ENCODE results near the gene RFC5.
A peak's percentile ranks its signal among the peaks of the same experiment; 100 is the strongest.
"Not testable (repeated sequence)": the region's sequence is repeated elsewhere in the genome, so short reads cannot be mapped to it uniquely, and the experiment has no call there.

The RFC5 gene

DNA sequence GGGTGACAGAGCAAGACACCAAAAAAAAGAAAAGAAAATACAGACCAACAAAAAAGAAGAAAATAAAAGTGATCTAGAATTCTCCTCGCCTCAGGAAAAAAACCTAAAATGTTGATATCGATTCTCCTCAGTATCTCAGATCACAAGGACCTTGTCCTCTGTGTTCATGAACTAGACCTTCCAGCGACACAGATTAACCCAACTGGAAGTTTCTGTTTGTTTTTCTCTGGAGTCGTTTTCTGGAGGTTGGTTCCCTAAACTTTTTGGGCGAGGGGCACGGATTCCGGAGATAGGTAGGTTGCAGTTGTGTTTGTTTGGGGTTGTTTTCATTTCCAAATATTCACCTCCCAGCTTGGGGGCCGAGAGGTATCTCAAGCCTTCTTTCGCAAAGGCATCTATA is 559 bp upstream of the RFC5 start:
- DNase-seq: no peak

GRCh38 chr12:118017926-118018325 is 1.4 kb downstream of the RFC5 start:
- DNase-seq: no peak

DNA sequence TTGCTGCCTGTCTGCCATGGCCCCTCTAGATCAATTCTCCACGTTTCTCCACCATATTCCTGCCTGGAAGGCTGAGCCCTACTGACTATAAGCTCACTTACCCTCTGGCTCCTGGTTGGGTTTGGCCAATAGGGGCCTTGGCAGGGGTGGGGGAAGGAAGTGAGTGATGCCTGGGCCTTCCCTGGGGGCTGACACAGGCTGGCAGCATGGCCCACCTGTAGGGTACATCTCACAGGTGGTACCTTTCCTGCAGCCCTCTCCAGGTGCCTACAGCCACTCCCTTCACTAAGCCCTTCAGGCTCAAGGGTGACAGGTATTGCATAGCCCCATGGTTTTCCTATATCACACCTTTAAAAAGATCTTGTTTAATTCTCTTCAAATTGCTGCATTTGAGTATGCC is 3.5 kb downstream of the RFC5 start:
- no peak for DNase-seq

GRCh38 chr12:118022097-118022727 is 5.7 kb downstream of the RFC5 start:
- not testable (repeated sequence) for DNase-seq

- no peak for DNase-seq
Observed at GRCh38 chr12:118022728-118023109, 6.2 kb downstream of the RFC5 start.

GRCh38 chr12:118023301-118023860 is 6.9 kb downstream of the RFC5 start:
- no peak for DNase-seq

DNA sequence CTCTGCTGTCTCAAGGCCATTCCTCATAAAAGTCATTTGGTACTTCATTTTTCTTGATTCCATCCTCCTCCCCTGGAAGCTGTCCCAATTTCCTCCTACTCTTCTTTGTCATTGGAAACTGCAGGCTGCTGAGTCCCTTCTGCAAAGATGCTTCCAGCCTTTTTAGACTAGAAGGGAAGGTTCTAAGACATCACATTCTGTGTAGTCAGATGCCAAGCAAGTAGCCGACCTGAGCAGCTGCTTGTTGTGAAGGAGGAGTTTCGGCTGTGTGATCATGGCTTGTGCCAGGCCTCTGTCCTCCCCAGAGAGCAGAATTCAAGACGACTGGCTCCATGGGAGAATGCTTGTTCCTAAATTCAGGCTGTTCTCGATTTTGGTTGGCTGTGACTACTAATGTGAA is 8.7 kb downstream of the RFC5 start:
- DNase-seq: no peak

DNA sequence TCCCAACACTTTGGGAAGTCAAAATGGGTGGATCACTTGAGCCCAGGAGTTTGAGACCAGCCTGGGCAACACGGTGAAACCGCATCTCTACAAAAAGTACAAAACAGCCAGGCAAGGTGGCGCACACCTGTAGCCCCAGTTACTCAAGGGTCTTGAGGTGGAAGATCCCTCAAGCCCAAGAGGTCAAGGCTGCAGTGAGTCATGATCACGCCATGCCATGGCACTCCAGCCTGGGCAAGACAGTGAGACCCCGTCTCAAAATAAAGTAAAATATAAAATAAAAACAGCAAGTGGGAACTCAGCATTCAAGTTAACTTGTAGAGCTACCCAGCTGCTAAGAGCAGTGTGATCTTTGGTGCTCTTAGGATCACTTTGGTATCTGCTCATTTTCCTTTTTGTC is 12.7 kb downstream of the RFC5 start:
- no peak for DNase-seq

DNA sequence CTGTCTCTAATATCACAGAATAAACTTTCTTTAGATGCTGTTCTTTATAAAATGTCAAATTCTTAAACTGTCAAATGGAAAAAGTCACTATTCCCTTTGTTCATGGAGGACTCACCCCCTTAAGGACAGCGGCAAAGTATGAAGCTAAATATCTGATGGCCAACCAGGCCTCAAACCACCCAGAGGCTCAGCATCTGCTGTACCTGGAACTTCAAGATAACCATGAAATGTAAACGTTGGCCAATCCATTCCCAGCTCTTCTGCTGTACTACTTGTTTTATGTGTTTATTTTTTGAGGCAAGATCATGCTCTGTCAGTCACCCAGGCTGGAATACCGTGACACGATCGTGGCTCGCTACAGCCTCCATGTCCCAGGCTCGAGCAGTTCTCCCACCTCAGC is 15.7 kb downstream of the RFC5 start:
- DNase-seq: no peak

GRCh38 chr12:118033323-118033722 is 16.8 kb downstream of the RFC5 start:
- DNase-seq: no peak

GRCh38 chr12:118033902-118034301 is 17.4 kb downstream of the RFC5 start:
- peak; percentile 27 for DNase-seq

DNA sequence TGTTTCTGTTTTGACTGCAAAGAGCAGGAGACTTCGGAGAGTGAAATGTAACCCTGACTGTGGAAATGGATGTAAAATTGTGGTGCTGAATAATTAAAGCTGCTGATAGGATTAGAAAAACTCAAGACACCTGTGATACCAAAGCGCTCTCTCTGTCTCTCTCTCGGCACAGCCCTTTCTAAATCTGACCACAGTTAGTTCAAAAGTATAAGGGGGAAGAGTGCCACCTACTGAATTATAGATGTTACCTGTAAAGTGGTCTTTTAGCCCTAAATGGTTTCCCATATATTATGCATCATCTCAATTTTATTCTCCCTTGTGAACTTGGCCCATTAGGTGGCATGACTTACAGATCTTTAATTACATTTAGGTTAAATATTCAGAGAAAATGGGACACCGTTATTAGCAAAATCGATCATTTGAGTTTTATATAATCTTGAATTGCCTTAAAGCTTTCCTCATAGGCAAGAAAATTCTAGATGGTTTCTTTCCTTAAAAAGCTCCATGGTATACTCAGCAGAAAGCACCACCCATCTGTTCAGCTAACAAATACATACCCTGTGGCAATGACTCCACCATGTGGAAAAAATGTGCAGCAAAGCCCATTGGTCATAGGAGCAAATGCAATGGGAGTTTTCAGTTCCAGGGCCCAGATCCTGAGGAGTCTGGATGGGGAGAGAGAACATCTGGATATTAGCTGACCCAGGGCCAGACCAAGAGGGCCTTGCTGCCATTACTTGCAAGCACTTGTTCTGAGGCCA is 18.1 kb downstream of the RFC5 start:
- peak; percentile 64 for DNase-seq

GRCh38 chr12:118035190-118036041 is 18.9 kb downstream of the RFC5 start:
- DNase-seq: peak; percentile 32

DNA sequence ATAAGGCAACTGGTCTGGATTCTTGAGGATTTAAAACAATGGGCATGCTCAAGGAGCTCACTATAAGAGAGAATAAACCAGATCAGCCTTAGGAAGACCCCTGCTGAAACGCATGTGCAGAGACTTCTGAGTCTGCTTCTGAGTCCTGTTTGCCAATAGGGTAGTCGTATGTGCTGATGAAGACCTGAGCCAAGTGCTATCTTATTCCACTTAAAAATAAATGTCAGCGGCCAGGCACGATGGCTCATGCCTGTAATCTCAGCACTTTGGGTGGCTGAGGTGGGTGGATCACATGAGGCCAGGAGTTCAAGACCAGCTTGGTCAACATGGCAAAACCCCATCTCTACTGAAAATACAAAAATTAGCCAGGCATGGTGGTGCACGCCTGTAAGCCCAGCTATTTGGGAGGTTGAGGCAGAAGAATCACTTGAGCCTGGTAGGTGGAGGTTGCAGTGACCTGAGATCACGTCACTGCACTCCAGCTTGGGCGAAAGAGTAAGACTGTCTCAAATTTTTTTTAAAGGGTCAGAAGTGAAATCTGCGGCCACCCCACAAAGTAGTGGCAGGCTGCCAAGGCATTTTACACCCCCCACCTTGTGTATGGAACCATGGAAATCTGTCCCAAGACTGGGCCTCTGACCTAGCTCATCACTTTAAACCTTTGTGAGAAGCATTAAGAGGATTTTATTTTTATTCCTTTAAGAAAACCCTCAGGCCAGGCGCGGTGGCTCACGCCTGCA is 20.3 kb downstream of the RFC5 start:
- DNase-seq: no peak

DNA sequence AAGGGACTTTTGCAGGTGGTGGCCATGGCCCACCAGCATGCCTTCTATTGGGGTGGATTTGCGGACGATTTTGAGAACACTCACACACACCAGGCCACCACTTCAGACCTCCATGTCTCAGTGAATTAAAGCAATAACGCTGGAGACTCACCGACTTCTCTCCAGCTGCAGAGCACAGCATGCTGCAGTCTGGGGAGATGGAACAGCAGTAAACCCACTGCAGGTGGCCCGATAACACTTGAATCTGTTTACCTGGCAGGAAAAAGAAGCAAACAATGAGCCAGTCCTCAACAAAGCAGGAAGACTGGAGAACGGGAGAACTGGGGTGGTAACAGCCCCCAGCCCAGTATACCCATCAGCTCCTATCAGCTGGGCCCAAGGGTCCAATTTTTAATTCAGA is 21.6 kb downstream of the RFC5 start:
- no peak for DNase-seq

DNA sequence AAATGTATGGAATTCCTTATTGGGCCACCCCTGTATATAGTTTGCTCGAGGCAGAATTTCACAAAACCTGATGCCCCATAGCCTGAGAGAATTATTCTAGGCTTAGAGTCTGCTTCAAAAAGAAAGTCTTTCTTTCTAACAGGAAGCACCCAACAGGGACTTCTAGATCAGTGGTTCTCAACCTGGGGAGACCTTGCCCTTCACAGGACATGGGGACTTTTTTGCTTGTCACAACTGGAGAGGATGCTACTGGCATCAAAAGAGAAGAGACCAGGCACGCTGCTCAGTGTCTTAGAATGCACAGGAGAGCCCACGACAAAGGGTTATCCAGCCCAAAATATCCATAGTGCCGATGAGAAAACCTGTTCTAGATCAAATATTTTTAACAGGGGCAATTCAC is 25.6 kb downstream of the RFC5 start:
- no peak for DNase-seq

DNA sequence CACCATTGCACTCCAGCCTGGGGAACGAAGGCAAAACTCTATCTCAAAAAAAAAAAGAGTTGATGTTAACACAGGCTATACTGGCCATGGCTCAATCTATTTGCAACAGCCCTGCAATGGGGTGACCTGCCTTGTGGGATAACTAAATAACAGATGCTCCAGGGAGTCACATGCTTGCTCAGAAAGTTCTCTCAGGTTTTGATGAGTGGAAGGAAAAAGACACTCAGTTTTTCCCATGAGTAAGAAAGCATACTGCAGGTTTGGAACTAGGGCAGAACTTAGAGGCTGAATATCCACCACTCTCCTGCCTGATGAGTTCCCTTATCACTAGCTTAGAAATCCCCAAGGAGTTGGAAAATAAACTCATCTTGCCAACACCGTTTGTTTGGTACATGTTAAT is 27.6 kb downstream of the RFC5 start:
- no peak for DNase-seq

GRCh38 chr12:118044577-118044976 is 28.1 kb downstream of the RFC5 start:
- DNase-seq: no peak

DNA sequence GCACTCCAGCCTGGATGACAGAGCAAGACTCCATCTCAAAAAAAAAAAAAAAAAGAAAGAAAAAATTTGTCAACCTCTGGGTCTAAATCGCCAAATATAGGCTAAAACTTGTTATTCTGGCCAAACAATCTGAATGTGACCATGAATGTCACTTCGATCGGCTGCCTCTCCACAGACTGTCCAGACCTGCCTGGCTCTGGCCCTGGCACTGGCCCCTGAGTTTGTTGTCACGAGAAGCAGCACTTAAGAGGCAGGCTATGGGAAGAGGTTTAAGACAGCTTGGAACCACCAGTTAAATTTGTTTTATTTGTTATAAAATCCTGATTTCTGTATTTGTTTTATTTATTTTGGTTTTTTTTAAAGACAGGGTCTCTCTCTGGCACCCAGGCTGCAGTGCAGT is 29.9 kb downstream of the RFC5 start:
- no peak for DNase-seq

- DNase-seq: no peak
Observed at GRCh38 chr12:118050972-118051910, 34.7 kb downstream of the RFC5 start.

DNA sequence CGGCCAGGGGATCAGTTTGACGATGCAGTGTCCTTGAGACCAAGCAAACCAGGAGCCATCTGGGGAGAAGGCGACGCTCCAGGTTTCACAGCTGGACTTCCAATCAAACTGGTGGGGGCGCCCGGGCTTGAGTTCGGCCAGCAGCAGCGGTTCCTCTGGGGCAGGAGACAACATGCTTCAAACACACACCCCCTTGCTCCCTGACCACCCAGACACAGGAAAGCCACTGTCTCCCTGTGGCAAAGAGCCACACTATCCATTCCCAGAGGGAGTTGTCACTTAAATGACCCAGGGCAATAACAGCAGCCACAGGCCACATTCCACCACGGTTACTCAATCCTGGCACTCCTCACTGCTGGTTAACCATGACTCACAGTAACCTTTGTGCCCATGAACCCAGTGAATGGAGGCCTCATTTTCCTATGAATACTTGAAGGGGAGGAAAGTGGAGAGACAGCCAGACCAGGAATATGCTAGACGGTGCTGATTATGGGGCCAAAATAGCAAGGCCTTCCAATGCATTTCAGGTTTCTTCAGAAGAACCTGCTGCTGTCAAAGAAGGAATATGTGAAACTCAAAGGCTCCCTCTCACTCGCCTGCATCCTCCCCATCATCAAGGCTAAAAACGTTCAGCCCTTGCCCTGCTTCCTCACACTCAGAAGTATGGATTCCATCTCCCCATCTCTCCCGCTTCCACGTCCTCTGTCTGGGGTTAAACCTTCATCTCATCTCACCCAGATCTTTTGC is 36.0 kb downstream of the RFC5 start:
- DNase-seq: peak; percentile 88

Data from fibroblast of skin of abdomen (primary cell).